Right kidney (tissue), 1 donor: Measurements from ENCODE around the gene TWIST1.

Source experiments
- DNase-seq: peaks from one replicate; pipeline ENCODE4 v3.0.0-alpha.2; 2016

Gene TWIST1

GRCh38 chr7:19097165-19098055 lies 20.0 kb downstream of the TWIST1 start:
- no peak for DNase-seq

GRCh38 chr7:19095353-19095860 lies 22.0 kb downstream of the TWIST1 start:
- DNase-seq = no peak

- DNase-seq = no peak
Observed at GRCh38 chr7:19094598-19095352, 22.7 kb downstream of the TWIST1 start.

GRCh38 chr7:19094138-19094537 lies 23.3 kb downstream of the TWIST1 start:
- no peak for DNase-seq

GRCh38 chr7:19091550-19092200 lies 25.8 kb downstream of the TWIST1 start:
- DNase-seq = no peak

DNA sequence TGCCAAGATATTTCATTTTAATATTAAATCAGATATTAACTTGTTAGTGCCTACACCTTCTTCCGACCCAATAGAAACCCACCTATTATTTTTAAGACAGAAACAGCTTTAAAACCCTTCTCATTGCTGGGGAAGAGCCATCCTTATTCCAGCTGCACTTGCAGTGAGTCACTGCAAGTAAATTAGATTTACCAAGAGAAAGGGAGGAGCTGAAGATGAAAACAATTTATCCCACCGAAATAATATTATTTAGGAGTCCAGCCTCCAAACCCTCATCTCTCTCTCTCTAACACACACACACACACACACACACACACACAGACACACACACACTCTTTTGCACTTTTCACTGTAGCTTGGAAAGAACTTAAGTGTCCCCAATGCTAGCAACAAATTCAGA lies 26.9 kb downstream of the TWIST1 start:
- DNase-seq = no peak

- DNase-seq = no peak
Observed at GRCh38 chr7:19089797-19090196, 27.6 kb downstream of the TWIST1 start.

- DNase-seq = no peak
Observed at GRCh38 chr7:19089378-19089777, 28.1 kb downstream of the TWIST1 start.

DNA sequence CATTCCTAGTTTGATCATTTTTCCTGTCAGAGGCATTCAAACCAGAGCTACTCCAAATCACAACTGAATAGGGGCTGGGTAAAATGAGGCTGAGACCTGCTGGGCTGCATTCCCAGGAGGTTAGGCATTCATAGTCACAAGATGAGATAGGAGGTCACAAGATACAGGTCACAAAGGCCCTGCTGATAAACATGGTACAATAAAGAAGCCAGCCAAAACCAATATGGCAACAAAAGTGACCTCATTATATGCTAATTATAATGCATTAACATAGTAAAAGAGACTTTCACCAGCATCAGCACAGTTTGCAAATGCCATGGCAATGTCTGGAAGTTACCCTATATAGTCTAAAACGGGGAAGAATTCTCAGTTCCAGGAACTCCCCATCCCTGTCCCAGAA lies 37.3 kb downstream of the TWIST1 start:
- no peak for DNase-seq

DNA sequence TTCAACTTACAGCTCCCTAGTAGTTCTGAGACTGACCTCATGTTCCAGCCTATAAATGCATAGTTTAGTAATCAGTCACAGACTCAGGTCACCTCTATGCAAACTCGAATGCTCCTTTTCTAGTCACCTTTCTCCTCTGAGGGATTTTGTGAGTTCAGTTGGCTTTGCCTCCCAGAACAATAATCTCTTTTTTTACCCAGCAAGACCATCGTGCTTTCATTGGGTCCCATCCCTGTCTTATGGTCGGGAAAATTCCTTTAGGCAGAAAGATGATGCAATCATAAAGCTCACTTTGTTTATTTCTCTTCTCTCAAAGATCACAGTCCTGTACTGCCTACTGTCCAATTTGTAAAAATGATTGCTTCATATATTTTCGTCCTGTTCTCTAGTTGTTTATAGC lies 38.4 kb downstream of the TWIST1 start:
- no peak for DNase-seq

DNA sequence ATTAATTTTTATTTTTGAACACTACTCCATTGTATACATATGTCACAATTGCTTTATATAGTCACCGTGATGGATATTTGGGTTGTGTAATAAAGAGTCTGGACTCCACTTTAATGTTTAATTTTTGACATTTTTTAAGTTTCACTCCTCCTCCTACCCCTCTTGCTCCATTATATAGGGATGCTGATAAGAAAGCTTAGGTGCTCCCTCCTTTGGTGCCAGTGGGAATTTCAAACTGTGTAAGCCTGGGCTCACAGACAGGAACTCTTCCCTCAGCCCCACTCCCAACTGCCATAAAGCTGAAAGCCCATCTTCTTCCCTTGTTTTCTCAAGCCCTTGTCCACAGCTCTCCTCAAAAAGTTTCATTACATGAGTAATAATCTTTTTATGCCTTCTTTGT lies 47.6 kb downstream of the TWIST1 start:
- DNase-seq = no peak

DNA sequence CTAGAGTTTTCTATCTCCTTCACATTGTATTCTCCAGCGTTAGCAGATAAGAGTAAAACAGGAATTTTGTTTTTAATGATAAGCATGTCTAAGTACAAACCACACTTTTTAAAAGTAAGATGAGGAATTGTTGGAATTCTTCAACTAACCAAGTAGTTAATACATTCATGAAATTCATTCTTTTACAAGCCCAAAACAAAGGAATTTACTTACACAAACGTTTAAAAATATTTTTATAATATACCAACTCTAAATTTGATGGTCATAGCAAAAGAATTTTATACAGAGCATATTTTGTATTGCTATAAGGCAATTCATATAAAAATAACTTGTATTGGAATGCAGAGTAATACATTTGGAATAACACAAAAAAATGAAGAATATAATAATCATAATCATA lies 51.3 kb downstream of the TWIST1 start:
- DNase-seq = no peak
